T-helper 22 cell (primary cell): Measurements from ENCODE around the gene NPB.

Source experiments
- DNase-seq: peaks from one replicate; pipeline ENCODE4 v3.0.0-alpha.2; 2020; ENCODE audit warnings: low read depth

Gene NPB

GRCh38 chr17:81941484-81942166, 39.6 kb downstream of the NPB start:
- no peak for DNase-seq

GRCh38 chr17:81942167-81942553, 40.1 kb downstream of the NPB start:
- no peak for DNase-seq

- no peak for DNase-seq
These were observed 42.8 kb downstream of the NPB start for GRCh38 chr17:81944858-81945257.

- DNase-seq: no peak
These were observed 45.2 kb downstream of the NPB start, which contains the start of gene MYADML2 for GRCh38 chr17:81947189-81947588. MYADML2 (minus strand) TSS chr17:81947233; CDS start chr17:81941741, 5,492 bp downstream.

GRCh38 chr17:81948635-81949378, 46.8 kb downstream of the NPB start:
- DNase-seq: no peak

GRCh38 chr17:81950501-81950900, 48.5 kb downstream of the NPB start:
- DNase-seq: no peak

- no peak for DNase-seq
These were observed 50.0 kb downstream of the NPB start for GRCh38 chr17:81951785-81952684.
